NT2/D1 (cell line): ENCODE data around the gene PLCD1.

ENCODE experiments used
- DNase-seq: peaks from one replicate; pipeline ENCODE4 v3.0.0-alpha.2; 2011; ENCODE audit warnings: low read depth, low spot score
- H3K27me3 ChIP-seq: 2 replicates; pipeline ENCODE4 v1.6.0; 2011; ENCODE audit warnings: mild to moderate bottlenecking; ENCODE audit not compliant: insufficient read length, insufficient read depth
- H3K36me3 ChIP-seq: 2 replicates; pipeline ENCODE4 v1.6.1; 2011; ENCODE audit warnings: mild to moderate bottlenecking, low read length, mixed read lengths; ENCODE audit not compliant: insufficient read depth, insufficient read length
- H3K4me1 ChIP-seq: 2 replicates; pipeline ENCODE4 v1.5.1; 2011; ENCODE audit not compliant: insufficient read depth, insufficient read length
- H3K4me3 ChIP-seq: 2 replicates; pipeline ENCODE4 v1.5.1; 2011; ENCODE audit warnings: low read depth; ENCODE audit not compliant: insufficient read length
- H3K9ac ChIP-seq: 2 replicates; pipeline ENCODE4 v1.6.0; 2011; ENCODE audit warnings: low read depth; ENCODE audit not compliant: insufficient read length
- H3K9me3 ChIP-seq: 2 replicates; pipeline ENCODE4 v1.5.1; 2011; ENCODE audit warnings: mild to moderate bottlenecking, low read length; ENCODE audit not compliant: insufficient read depth
- SUZ12 ChIP-seq: IDR thresholded peaks from 2 replicates; pipeline ENCODE4 v1.6.1; 2011; ENCODE audit not compliant: insufficient read length, insufficient read depth; ENCODE audit errors: extremely low read depth
- YY1 ChIP-seq: IDR thresholded peaks from 2 replicates; pipeline ENCODE4 v1.6.1; 2011; ENCODE audit not compliant: insufficient read length, insufficient read depth
- ZNF274 ChIP-seq: IDR thresholded peaks from 2 replicates; pipeline ENCODE4 v1.6.1; 2011; ENCODE audit warnings: mild to moderate bottlenecking, low read depth, low read length

PLCD1 gene

DNA sequence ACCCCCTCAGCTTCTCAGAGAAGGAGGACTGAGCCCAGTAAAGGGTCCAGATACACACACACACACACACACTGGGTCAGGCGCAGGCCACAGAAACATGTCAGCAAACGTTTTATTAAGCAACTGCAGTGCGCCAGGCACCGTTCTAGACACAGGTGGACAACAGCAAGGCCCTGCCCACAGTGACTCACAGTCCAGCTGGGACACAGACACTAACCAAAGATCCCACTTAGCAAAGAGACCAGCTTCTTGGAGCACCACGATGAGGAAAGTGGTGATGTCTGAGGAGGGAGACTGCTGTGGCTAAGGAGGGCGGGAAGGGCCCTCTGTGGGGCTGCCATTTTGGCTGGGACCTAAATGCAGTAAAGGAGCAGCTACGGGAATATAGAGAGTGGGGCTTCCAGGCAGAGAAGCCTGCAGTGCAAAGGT is 41.7 kb downstream of the PLCD1 start:
- Histone ChIP-seq H3K4me3 (no peak overlapping the region), H3K27me3 (no peaks in the 10 kb centered on the region), H3K4me1 (no peaks in the 10 kb centered on the region), H3K9ac (no peak overlapping the region), H3K36me3 (peaks cover 5% of the 10 kb centered on the region), H3K9me3 (no peaks in the 10 kb centered on the region)
- no peak for DNase-seq
- TF ChIP-seq SUZ12 (no peak), YY1 (no peak), ZNF274 (no peak)

DNA sequence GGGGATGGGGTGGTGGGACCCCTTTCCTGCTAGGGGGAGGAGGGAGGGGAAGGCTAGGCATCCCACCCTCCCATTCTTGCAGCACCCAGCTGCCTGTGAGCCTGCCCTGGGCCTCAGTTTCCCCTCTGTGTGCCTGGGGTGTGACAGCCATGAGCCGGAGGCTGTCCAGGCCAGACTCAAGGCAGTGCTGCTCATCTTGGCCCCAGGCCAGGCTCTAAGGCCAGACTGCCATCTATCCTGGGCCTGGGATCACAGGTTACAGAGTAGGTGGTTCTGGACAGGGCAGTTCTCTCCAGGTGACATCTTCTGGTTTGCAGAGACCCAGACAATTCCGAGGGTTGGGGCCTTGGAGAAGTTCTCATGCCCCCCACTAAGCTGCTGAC is 42.1 kb downstream of the PLCD1 start:
- H3K4me1 ChIP-seq = no peaks in the 10 kb centered on the region
- H3K36me3 ChIP-seq = peaks cover 7% of the 10 kb centered on the region
- H3K27me3 ChIP-seq = no peaks in the 10 kb centered on the region
- H3K4me3 ChIP-seq = no peak overlapping the region
- H3K9me3 ChIP-seq = no peaks in the 10 kb centered on the region
- TF ChIP-seq SUZ12 (no peak), ZNF274 (no peak)
- H3K9ac ChIP-seq = no peak overlapping the region
- DNase-seq = no peak

DNA sequence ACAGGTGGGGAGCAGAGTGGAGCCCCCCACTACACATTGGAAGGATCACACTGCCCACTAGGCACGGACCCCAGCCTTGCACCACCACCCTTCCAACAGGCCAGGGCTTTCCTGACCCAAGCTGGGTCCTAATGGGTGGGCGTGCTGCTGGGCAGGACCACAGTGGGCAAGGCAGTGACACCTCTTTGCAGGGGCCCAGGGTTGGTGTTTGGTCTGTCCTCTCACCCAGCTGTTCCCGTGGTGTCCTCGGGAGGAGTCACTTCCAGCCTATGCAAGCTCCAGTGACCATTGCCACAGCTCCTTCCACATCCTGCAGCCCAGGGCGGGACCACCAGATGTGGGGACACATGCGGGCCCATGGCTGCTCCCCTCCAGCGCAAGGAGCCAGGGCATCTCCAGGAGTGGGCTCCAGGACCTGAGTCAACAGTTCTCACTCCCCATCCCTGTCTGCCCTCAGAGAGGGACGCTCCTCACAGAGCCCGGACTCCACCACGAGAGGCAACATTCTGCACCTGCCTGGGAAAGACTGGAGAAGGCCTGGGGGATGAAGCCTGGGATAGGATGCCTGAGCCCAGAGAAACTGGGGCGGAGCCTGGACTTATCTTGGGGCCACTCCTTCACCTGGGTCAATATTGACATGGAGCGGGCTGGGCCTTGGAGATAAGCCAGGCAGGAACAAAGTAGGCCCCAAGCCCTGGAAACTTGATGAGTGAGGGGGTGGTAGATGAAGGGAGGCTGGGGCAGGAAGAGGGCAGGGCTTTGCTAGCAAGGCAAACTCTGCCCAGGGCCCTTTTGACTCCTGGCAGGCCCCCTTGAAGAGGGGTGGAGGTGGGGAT is 42.7 kb downstream of the PLCD1 start:
- no peak overlapping the region for H3K9ac ChIP-seq
- DNase-seq = no peak
- TF ChIP-seq ZNF274 = no peak
- TF ChIP-seq YY1 = no peak
- TF ChIP-seq SUZ12 = no peak

DNA sequence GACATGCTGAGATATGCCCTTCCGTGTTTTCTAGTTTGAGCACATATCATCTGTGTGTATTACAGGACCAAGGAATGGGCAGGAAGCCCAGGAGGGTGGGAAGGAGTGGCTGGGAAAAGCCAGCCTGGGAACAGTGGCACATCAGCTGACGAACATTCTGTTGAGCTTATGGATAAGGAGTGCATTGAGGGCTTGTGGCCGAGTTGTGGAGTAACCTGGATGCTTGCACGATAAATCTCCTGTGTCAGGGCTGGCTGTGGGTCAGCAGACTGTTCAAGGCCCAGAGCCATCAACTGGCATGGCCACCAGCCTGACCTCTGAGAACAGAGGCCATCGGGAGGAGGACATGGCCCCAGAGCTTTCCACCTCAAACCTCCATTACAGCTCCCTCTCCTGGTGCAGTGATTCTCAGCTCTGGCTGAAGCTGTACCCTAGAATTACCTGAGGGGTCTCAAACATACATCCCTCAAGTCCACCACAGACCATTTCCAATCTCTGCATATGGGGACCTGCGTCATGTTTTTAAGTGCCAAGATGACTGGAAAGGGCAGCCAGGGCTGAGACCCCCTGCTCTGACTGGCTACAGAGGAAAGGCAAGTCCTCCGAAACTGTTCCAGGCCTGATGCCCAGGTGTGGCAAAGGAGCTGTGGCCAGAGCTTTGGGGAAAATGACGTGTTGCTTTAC is 43.7 kb downstream of the PLCD1 start:
- TF ChIP-seq YY1 = no peak
- no peak for TF ChIP-seq ZNF274
- no peak for TF ChIP-seq SUZ12
- H3K4me1 ChIP-seq = no peaks in the 10 kb centered on the region
- peaks cover 15% of the 10 kb centered on the region for H3K36me3 ChIP-seq
- no peaks in the 10 kb centered on the region for H3K9me3 ChIP-seq
- DNase-seq = no peak
- H3K27me3 ChIP-seq = no peaks in the 10 kb centered on the region
- H3K9ac ChIP-seq = no peak overlapping the region
- H3K4me3 ChIP-seq = no peak overlapping the region

More for the DNA sequence above, 42.7 kb downstream of the PLCD1 start:
- Histone ChIP-seq H3K4me3 (no peak overlapping the region), H3K36me3 (peaks cover 12% of the 10 kb centered on the region), H3K27me3 (no peaks in the 10 kb centered on the region), H3K9me3 (no peaks in the 10 kb centered on the region), H3K4me1 (no peaks in the 10 kb centered on the region)

DNA sequence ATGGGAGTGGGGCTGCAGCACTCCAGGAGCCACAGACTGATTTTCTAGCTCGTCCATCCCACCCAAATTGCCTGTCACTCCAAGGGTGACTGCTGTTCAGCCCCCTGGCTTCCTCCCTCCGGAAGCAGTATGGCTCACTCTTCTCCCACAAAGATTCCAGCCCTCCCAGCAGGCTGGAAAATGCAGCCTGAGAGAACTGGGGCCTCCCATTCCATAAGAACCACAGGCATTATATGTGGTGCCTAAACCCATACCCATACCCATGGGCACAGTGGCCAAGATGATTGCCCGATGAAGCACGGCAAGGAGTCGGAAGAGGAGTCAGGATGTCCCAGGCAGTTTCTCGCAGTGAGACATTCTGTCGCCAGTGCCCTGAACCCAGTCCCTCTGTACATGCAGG is 44.8 kb downstream of the PLCD1 start:
- Histone ChIP-seq H3K27me3 (no peaks in the 10 kb centered on the region), H3K4me1 (peaks cover 3% of the 10 kb centered on the region), H3K36me3 (peaks cover 24% of the 10 kb centered on the region), H3K9ac (no peak overlapping the region), H3K9me3 (no peaks in the 10 kb centered on the region), H3K4me3 (no peak overlapping the region)
- no peak for TF ChIP-seq YY1
- no peak for TF ChIP-seq ZNF274
- no peak for TF ChIP-seq SUZ12
- DNase-seq = no peak

DNA sequence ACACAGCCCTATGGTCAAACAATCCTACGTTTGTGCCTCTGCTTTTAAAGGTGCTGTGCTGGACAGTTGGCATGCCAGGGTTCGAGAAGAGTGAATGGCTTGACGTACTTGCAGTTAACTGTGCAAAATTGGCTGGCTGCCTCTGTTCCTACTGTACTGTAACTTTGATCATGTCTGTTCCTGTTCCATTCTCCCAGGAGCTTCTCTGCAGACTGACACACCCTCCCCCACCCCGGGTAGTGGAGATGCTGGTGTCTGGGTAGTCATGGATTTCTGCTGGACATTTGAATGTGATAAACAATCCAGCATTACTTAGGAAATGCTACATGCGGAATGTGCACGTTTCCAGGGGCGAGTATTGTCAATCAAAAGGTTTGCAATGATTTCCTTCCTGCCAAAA is 45.4 kb downstream of the PLCD1 start:
- H3K36me3 ChIP-seq = peaks cover 24% of the 10 kb centered on the region
- H3K4me3 ChIP-seq = no peak overlapping the region
- TF ChIP-seq ZNF274 = no peak
- TF ChIP-seq YY1 = no peak
- TF ChIP-seq SUZ12 = no peak
- no peak for DNase-seq
- H3K4me1 ChIP-seq = peaks cover 3% of the 10 kb centered on the region
- H3K27me3 ChIP-seq = no peaks in the 10 kb centered on the region
- no peaks in the 10 kb centered on the region for H3K9me3 ChIP-seq
- H3K9ac ChIP-seq = no peak overlapping the region

DNA sequence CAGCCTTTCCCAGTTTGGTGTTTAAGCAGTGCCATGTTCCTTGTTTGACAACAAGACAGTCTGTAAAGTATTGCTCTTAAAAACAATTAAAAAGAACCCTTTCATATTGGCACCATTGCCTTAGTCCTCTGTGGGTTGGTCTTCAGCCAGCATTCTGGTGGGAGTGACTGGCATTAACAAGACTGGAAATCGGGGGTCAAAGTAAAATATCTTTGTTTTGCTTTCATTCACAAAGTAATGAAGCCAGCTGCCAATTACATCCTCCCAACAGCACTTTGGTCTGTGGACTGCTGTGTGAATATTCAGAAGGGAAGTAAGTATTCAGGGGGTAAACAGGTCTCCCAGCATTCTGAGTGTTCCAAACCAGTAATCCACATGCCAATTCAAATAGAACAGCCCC is 47.1 kb downstream of the PLCD1 start:
- H3K9me3 ChIP-seq = no peaks in the 10 kb centered on the region
- TF ChIP-seq ZNF274 (no peak), SUZ12 (no peak), YY1 (no peak)
- H3K9ac ChIP-seq = no peak overlapping the region
- H3K4me3 ChIP-seq = no peak overlapping the region
- peaks cover 24% of the 10 kb centered on the region for H3K36me3 ChIP-seq
- H3K27me3 ChIP-seq = no peaks in the 10 kb centered on the region
- peaks cover 3% of the 10 kb centered on the region for H3K4me1 ChIP-seq
- no peak for DNase-seq
